GM18909 (cell line): ENCODE measurements around the gene IGSF22.

Experiments
- ATAC-seq: cut with Tn5 transposase; IDR thresholded peaks from one replicate; pipeline ENCODE4 v1.9.1; 2021; ENCODE audit warnings: mild to moderate bottlenecking; ENCODE audit not compliant: unreplicated experiment, poor library complexity

IGSF22 gene

GRCh38 chr11:18748766-18749365 is 22.9 kb upstream of the IGSF22 start:
- no peak for ATAC-seq

GRCh38 chr11:18745251-18745650 is 19.3 kb upstream of the IGSF22 start:
- ATAC-seq, result no peak

GRCh38 chr11:18743900-18744514 is 18.0 kb upstream of the IGSF22 start:
- ATAC-seq, result no peak

- no peak for ATAC-seq
Observed at GRCh38 chr11:18743365-18743764, 17.4 kb upstream of the IGSF22 start.

DNA sequence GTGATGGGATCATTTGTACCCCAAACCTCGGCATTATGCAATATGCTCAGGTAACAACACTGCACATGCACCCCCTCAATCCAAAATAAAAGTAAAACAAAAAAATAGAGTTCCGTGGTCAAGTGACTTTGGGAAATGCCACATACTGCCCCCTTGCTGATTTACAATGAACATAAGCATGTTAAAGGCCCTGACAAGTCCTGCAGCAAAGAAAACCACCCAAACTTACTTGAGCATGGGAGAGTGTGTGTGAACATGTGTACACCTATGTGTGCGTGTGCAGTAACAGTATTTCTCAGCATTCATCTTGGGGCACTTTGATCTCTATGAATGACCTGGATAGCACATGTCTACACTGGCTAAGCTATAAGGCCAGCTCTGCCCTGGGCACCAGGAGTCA is 15.8 kb upstream of the IGSF22 start:
- no peak for ATAC-seq

DNA sequence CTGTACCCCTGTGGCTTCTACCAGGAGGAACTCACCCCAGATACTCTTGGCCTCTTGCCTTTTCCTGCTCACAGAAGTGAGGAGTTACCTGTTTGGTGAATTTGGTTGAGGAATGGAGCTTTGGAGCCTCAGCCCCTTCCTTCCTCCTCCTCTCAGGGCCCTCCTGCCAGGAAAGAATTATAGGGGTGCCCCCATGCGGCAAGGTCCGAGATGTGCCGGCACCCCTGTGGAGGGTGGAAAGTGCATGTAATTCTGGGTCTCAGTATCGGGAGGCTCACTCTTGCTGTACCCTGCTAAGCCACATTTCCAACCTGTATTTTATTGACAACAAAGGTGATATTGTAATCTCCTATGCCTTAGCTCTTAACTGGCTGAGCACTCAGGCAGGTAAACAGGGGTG is 13.7 kb upstream of the IGSF22 start:
- ATAC-seq, result no peak

DNA sequence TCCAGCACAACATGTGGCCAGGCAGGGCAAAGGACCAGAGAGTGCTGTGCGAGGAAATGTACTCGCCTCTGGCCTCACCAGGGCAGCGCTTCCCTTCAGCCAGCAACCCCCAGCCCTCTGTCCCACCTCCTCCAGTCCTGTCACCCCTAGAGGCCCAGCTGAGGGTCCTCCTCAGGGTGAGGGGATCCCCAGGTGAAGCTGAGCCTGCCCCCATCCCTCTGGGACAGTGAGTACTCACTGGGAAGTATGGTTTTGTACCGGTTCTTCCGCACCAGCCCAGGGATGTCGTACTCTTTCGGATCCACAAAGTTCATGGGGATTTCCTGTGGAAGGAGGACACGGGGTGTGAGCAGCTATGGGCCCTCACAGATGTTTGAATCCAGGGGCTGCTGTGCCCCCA is 11.7 kb upstream of the IGSF22 start:
- ATAC-seq, result no peak

GRCh38 chr11:18736590-18737148 is 10.7 kb upstream of the IGSF22 start:
- ATAC-seq, result no peak

GRCh38 chr11:18733202-18733601 is 7.2 kb upstream of the IGSF22 start:
- no peak for ATAC-seq

- ATAC-seq, result peak; percentile 50
Observed at GRCh38 chr11:18731949-18732821, 6.2 kb upstream of the IGSF22 start.

GRCh38 chr11:18731441-18731840 is 5.5 kb upstream of the IGSF22 start:
- ATAC-seq, result peak; percentile 17

GRCh38 chr11:18730020-18730419 is 4.0 kb upstream of the IGSF22 start:
- ATAC-seq, result no peak

- no peak for ATAC-seq
Observed at GRCh38 chr11:18729426-18729825, 3.4 kb upstream of the IGSF22 start.

- ATAC-seq, result no peak
Observed at GRCh38 chr11:18728658-18729057, 2.7 kb upstream of the IGSF22 start.

DNA sequence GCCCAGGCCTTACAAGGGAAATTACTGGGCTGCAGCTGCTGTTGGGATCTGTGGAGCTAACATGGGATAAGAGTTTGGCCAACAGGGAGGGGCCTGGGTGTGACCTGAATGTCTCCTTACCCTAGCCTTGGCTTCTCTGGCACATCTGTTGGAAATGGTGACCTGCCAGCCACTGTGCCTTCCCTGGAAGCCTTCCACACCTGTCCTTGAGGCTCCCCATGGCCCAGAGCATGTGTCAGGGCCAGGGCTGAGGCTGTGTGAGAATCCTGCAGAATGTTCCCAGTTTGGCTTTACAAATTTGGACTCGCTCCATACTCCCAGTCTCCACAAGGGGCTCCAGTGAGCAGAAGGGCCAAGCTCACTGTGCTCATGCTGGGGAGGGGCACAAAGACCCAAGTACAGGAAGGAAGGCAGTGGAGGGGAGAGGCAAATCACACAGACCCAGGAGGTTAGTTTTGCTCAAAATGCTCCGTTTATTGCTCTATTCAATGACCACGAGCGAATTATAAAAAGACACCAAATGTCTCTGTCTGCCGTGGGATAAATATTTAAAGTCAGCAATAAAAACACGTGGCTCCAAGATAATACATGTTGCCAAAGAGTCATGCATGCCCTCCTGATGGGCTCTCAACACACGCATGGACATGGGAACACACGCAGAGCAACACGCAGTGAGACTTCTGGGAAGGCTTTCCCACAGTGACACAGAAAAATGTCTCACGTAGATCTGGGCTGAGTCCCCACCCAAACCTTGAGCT is 1.7 kb upstream of the IGSF22 start:
- ATAC-seq, result peak; percentile 57

DNA sequence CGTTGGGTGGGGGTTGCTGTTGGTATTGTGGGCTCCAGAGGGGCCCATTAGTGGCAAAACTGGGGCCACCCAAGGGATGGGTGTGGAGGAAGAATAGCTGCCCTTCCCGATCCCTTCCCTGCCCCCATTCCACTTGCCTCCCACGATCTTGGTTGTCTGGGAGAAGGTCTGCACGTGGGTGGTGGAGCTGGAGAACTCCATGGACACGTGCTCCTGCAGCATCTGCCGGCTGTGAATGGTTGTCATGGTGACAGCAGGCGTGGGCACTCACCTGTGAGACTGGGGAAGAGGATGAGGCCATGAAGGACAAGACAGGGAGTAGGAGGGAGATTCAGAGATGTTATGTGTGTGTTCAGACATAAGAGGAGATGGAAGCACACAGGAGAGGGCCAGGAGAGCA is 2.0 kb downstream of the IGSF22 start:
- ATAC-seq, result no peak

- peak; percentile 6 for ATAC-seq
Observed at GRCh38 chr11:18722293-18722637, 3.7 kb downstream of the IGSF22 start.

DNA sequence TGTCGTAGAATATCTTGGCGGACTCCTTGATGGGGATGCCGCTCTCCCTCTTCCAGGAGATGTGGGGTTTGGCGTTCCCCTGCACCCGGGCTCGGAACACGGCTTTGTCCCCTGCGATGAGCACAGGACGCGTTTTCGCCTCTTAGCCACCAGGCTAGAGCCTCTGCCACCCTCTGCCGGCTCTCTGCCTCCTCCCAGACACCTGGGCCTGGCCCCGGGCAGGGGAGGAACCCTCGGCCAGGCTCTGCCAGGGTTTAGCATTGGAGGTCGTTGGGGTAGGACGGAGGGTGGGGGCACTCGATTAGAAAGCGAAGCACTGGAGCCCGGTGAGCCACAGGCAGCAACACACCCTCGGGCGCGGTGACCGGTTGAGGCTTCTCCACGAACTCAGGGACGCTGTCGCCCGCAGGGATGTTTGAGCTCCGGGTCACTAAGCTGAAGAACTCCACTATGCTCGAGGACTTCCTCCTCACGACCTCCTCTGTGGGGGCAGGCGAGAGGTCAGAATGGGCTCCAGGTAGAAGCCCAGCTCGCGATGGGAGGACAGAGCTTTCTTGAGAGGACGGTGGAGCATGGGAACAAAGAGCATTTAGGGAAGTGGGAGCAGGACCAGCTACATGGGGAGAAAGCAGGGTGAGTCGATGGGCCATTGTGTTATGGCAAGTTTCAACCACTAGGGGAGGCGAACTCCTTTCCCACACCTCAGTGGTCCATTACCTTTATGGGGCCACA is 4.3 kb downstream of the IGSF22 start:
- peak; percentile 72 for ATAC-seq

- ATAC-seq, result peak; percentile 79
Observed at GRCh38 chr11:18720808-18721560, 5.0 kb downstream of the IGSF22 start.
